ENCODE measurements around the gene L3MBTL4.

DNA sequence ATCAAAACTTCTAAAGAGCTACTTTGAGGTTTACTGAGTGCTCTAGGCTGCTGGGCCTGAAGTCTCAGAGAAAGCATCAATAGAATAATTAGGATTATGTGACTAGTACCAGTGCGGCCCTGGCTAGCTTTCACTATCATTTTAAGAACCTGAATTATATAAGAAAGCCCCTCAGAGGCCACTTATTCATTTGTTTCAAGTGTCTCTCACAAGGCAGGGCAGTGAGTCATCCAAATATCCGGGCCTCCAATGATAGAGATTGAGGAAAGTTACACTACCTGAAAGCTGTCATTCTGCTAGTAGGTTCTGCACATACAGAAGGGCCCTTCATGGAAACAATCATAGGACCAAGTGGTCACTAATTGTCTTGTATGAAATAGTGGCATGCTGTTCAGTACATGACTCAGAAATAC, 193.1 kb downstream of the L3MBTL4 start:
- TF ChIP-seq RAD21 (IDR thresholded peaks at IDR 0.05; ENCODE audit: low read depth) (no peak), NFIC (IDR thresholded peaks at IDR 0.05) (no peak), TEAD4 (IDR thresholded peaks at IDR 0.05) (no peak), FOXM1 (IDR thresholded peaks at IDR 0.05; ENCODE audit: borderline replicate concordance, low read depth) (no peak), EP300 (IDR thresholded peaks at IDR 0.05; ENCODE audit: borderline replicate concordance) (no peak), TCF12 (IDR thresholded peaks at IDR 0.05; ENCODE audit: low read depth) (no peak), EGR1 (IDR thresholded peaks at IDR 0.05) (no peak), TAF1 (IDR thresholded peaks at IDR 0.05; ENCODE audit: low read depth) (no peak), ZBTB7A (IDR thresholded peaks at IDR 0.05; ENCODE audit: low read depth) (no peak)
- TF ChIP-seq, protein P1, sequence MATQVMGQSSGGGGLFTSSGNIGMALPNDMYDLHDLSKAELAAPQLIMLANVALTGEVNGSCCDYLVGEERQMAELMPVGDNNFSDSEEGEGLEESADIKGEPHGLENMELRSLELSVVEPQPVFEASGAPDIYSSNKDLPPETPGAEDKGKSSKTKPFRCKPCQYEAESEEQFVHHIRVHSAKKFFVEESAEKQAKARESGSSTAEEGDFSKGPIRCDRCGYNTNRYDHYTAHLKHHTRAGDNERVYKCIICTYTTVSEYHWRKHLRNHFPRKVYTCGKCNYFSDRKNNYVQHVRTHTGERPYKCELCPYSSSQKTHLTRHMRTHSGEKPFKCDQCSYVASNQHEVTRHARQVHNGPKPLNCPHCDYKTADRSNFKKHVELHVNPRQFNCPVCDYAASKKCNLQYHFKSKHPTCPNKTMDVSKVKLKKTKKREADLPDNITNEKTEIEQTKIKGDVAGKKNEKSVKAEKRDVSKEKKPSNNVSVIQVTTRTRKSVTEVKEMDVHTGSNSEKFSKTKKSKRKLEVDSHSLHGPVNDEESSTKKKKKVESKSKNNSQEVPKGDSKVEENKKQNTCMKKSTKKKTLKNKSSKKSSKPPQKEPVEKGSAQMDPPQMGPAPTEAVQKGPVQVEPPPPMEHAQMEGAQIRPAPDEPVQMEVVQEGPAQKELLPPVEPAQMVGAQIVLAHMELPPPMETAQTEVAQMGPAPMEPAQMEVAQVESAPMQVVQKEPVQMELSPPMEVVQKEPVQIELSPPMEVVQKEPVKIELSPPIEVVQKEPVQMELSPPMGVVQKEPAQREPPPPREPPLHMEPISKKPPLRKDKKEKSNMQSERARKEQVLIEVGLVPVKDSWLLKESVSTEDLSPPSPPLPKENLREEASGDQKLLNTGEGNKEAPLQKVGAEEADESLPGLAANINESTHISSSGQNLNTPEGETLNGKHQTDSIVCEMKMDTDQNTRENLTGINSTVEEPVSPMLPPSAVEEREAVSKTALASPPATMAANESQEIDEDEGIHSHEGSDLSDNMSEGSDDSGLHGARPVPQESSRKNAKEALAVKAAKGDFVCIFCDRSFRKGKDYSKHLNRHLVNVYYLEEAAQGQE (IDR thresholded peaks at IDR 0.05; ENCODE audit: low read depth): no peak
- TF ChIP-seq, protein P2, sequence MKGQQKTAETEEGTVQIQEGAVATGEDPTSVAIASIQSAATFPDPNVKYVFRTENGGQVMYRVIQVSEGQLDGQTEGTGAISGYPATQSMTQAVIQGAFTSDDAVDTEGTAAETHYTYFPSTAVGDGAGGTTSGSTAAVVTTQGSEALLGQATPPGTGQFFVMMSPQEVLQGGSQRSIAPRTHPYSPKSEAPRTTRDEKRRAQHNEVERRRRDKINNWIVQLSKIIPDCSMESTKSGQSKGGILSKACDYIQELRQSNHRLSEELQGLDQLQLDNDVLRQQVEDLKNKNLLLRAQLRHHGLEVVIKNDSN (IDR thresholded peaks at IDR 0.05): no peak
- TF ChIP-seq, protein P3, sequence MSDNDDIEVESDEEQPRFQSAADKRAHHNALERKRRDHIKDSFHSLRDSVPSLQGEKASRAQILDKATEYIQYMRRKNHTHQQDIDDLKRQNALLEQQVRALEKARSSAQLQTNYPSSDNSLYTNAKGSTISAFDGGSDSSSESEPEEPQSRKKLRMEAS (IDR thresholded peaks at IDR 0.05): no peak
